T-cell (primary cell): Measurements from ENCODE around the gene DNAJB12. TPM values are rescaled to one million over a fixed set of nuclear protein-coding genes. Genes with fewer than 3 reads are reported as not detected.
A peak's percentile ranks its signal among the peaks of the same experiment; 100 is the strongest.
"Not testable (repeated sequence)": the region's sequence is repeated elsewhere in the genome, so short reads cannot be mapped to it uniquely, and the experiment has no call there.

Experiments used
- ATAC-seq, 4 experiments: fragments of 200-7000 bp in 3 of 4; fragments of 150-1000 bp in 1 of 4; cut with Tn5 transposase; replicated peaks in 1 of 4; 1 replicate in 3 of 4; 2 replicates in 1 of 4; pipeline ENCODE4 v1.10.0; 2021; ENCODE audit warnings: moderate library complexity in 3 of 4, mild to moderate bottlenecking in 2 of 4, moderate number of reproducible peaks in 1 of 4
- CTCF ChIA-PET, 2 donors: fragments of 300-600 bp; sonication (Branson Sonifier 250); formaldehyde crosslinking; loops; one replicate each; lab custom pipeline; 2022; ENCODE audit warnings: antibody characterized with exemption in 2 of 2; lab: Charles Lee
- POLR2A ChIA-PET, 2 donors: fragments of 300-600 bp; sonication (Branson Sonifier 250); formaldehyde crosslinking; loops; one replicate each; lab custom pipeline; 2022; ENCODE audit warnings: antibody characterized with exemption in 2 of 2; lab: Charles Lee
- DNase-seq, 35 experiments: peaks; one replicate each; pipeline versions ENCODE4 v3.0.0 to v3.0.0-alpha.2; 2013 to 2023
- H3K27ac ChIP-seq: one replicate; pipeline ENCODE4 v1.5.1; 2013; ENCODE audit warnings: low read length
- H3K27me3 ChIP-seq, 2 experiments: replicated peaks in 1 of 2; 1 replicate in 1 of 2; 2 replicates in 1 of 2; pipeline versions ENCODE4 v1.6.1 to v1.7.0; 2013; ENCODE audit warnings: low read length in 1 of 2, mixed read lengths in 1 of 2; ENCODE audit not compliant: control insufficient read depth in 2 of 2, insufficient read depth in 2 of 2; ENCODE audit errors: extremely low read depth in 1 of 2
- H3K36me3 ChIP-seq, 2 donors: 1 replicate in 1 of 2; 2 replicates in 1 of 2; pipeline versions ENCODE4 v1.6.1 to v1.7.0; 2013; ENCODE audit warnings: low read length in 1 of 2; ENCODE audit not compliant: control insufficient read depth in 2 of 2, insufficient read depth in 1 of 2; ENCODE audit errors: extremely low read depth in 1 of 2
- H3K4me1 ChIP-seq, 2 experiments: 1 replicate in 1 of 2; 2 replicates in 1 of 2; pipeline versions ENCODE4 v1.6.1 to v1.7.0; 2013; ENCODE audit warnings: low read length in 2 of 2, mixed read lengths in 1 of 2; ENCODE audit not compliant: insufficient read depth in 2 of 2, control insufficient read depth in 1 of 2; ENCODE audit errors: extremely low read depth in 1 of 2
- H3K4me3 ChIP-seq, 2 donors: 1 replicate in 1 of 2; 2 replicates in 1 of 2; pipeline versions ENCODE4 v1.5.1 to v1.7.0; 2013; ENCODE audit warnings: mild to moderate bottlenecking in 2 of 2, low read length in 1 of 2, moderate library complexity in 1 of 2; ENCODE audit not compliant: control insufficient read depth in 1 of 2; ENCODE audit errors: extremely low read depth in 1 of 2
- H3K9me3 ChIP-seq: 2 replicates; pipeline ENCODE4 v1.7.0; 2013
- H3K27ac Mint-ChIP-seq, 2 donors: one replicate each; pipeline ENCODE4 v1.8.0; 2020 to 2021; ENCODE audit warnings: mild to moderate bottlenecking in 2 of 2, mixed read lengths in 2 of 2
- H3K27me3 Mint-ChIP-seq, 2 donors: one replicate each; pipeline ENCODE4 v1.8.0; 2021 to 2022; ENCODE audit warnings: mixed read lengths in 2 of 2
- H3K36me3 Mint-ChIP-seq: one replicate; pipeline ENCODE4 v1.8.0; 2021; ENCODE audit warnings: mixed read lengths
- H3K4me1 Mint-ChIP-seq, 3 donors: one replicate each; pipeline ENCODE4 v1.8.0; 2020 to 2022; ENCODE audit warnings: mixed read lengths in 3 of 3, mild to moderate bottlenecking in 1 of 3
- H3K4me3 Mint-ChIP-seq, 3 donors: one replicate each; pipeline ENCODE4 v1.8.0; 2020 to 2022; ENCODE audit warnings: mild to moderate bottlenecking in 3 of 3, mixed read lengths in 3 of 3, moderate library complexity in 3 of 3
- H3K9me3 Mint-ChIP-seq, 3 donors: one replicate each; pipeline ENCODE4 v1.8.0; 2020 to 2022; ENCODE audit warnings: mixed read lengths in 3 of 3
- WGBS: methylation state at CpG from one replicate; pipeline ENCODE4 v1.1.5; 2013; ENCODE audit warnings: missing lambda C conversion rate; ENCODE audit not compliant: insufficient coverage; 5-methylcytosine and 5-hydroxymethylcytosine counted together
- total RNA-seq, 35 experiments: library from RNA in 6 of 35; stranded (reverse) in 6 of 35; fragments of 120-200 nt in 1 of 35; gene quantifications; one replicate each; pipeline versions ENCODE4 v1.2.1 to v1.2.4 and lab custom pipeline; 2013 to 2026

The DNAJB12 gene
- total RNA-seq, 5 donors from 2014 or later (not counting 1 experiment from before 2014, with no cell fraction given) = 27.1 to 41.4 (median 31.2) TPM

- Histone ChIP-seq H3K27ac (no peak overlapping the region), H3K4me1 (peaks cover 6 to 31% of the 10 kb centered on the region in 2 experiments), H3K36me3 (peaks cover 8 to 33% of the 10 kb centered on the region in 2 donors), H3K9me3 (no peaks in the 10 kb centered on the region), H3K4me3 (no peak overlapping the region), H3K27me3 (no peaks in the 10 kb centered on the region)
- Mint-ChIP-seq H3K4me3 (peak overlapping the region in 1 of 3 donors; percentile 4), H3K4me1 (peaks cover 48 to 60% (median 53%) of the 10 kb centered on the region in 3 donors), H3K36me3 (peaks cover 33% of the 10 kb centered on the region), H3K27ac (peak overlapping the region in 1 of 2 donors; percentile 24), H3K9me3 (no peaks in the 10 kb centered on the region), H3K27me3 (no peaks in the 10 kb centered on the region)
- CTCF ChIA-PET = interaction anchor here in 1 of 2 donors (0.5 kb wide), 1 partner anchor 744 kb away, joined by 4 read pairs; no protein-coding TSS in a partner anchor
- ATAC-seq (no peak), DNase-seq (no peak)
- 95% methylated on average over 6 of the region's 6 CpGs for WGBS
- POLR2A ChIA-PET = interaction anchor here in 1 of 2 donors (0.6 kb wide), 1 partner anchor 455 kb away, joined by 4 read pairs; no protein-coding TSS in a partner anchor
Measured at GRCh38 chr10:72351479-72351878, 3.2 kb downstream of the DNAJB12 start.

DNA sequence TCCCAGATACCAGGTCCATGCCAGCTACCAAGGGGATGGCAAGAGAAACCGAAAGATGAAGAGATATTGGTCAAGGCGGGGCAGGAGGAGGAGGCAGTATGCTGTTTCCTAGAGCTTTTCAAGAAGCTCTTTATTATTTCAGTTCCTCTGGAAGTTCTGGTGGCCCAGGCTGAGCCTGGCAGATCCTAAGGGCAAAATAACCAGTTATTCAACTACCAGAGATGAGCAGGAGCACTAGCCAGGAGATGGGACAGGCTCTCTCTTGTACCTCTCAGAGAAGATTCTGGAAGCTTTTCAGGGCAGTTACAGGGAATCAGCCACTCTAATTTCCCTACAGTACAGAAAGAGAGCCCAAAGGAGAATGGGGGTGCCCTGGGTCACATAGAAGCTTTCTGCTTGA is 5.3 kb downstream of the DNAJB12 start:
- POLR2A ChIA-PET = interaction anchor here in 1 of 2 donors (0.6 kb wide), 2 partner anchors 326 to 740 kb away, joined by 13 to 14 read pairs; no protein-coding TSS in a partner anchor
- WGBS = no CpG with 5 or more reads among the region's 2 CpGs
- CTCF ChIA-PET = no interaction called here
- Mint-ChIP-seq H3K9me3 (no peaks in the 10 kb centered on the region), H3K4me1 (peaks cover 45 to 57% (median 47%) of the 10 kb centered on the region in 3 donors), H3K4me3 (peak overlapping the region in 1 of 3 donors; percentile 0), H3K27me3 (no peaks in the 10 kb centered on the region), H3K27ac (no peak overlapping the region), H3K36me3 (peaks cover 33% of the 10 kb centered on the region)
- Histone ChIP-seq H3K36me3 (peaks cover 8 to 39% of the 10 kb centered on the region in 2 donors), H3K27me3 (no peaks in the 10 kb centered on the region), H3K27ac (no peak overlapping the region), H3K9me3 (no peaks in the 10 kb centered on the region), H3K4me1 (peaks cover 6 to 33% of the 10 kb centered on the region in 2 experiments), H3K4me3 (no peak overlapping the region)
- ATAC-seq (no peak), DNase-seq (no peak)

- peaks cover 39 to 54% (median 42%) of the 10 kb centered on the region in 3 donors for H3K4me1 Mint-ChIP-seq
Measured at GRCh38 chr10:72348282-72348681, 6.4 kb downstream of the DNAJB12 start.

DNA sequence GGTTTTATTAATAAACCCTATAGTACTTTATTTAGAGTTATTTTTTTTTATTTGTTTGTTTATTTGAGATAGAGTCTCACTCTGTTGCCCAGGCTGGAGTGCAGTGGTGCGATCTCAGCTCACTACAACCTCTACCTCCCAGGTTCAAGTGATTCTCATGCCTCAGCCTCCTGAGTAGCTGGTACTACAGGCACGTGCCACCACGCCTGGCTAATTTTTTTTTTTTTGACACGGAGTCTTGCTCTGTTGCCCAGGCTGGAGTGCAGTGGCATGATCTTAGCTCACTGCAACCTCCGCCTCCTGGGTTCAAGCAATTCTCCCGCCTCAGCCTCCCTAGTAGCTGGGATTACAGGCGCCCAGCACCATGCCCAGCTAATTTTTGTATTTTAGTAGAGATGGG is 8.6 kb downstream of the DNAJB12 start:
- peaks cover 14 to 68% of the 10 kb centered on the region in 2 donors for H3K36me3 ChIP-seq
- not testable (repeated sequence) for H3K27me3 ChIP-seq, ATAC-seq, H3K9me3 Mint-ChIP-seq, DNase-seq, H3K4me3 ChIP-seq, H3K27ac ChIP-seq, H3K4me3 Mint-ChIP-seq, H3K27me3 Mint-ChIP-seq, H3K27ac Mint-ChIP-seq, H3K9me3 ChIP-seq
- POLR2A ChIA-PET = interaction anchor here (0.6 to 0.7 kb wide), 5 partner anchors 28 to 207 kb away, joined by 3 to 10 read pairs (median 3); no protein-coding TSS in a partner anchor
- 100% methylated on average over 5 of the region's 7 CpGs for WGBS
- CTCF ChIA-PET = interaction anchor here in 1 of 2 donors (0.7 kb wide), 1 partner anchor 38 kb away, joined by 3 read pairs; no protein-coding TSS in a partner anchor
- peaks cover 0 to 17% of the 10 kb centered on the region in 2 experiments for H3K4me1 ChIP-seq
- peaks cover 32% of the 10 kb centered on the region for H3K36me3 Mint-ChIP-seq
- peaks cover 17 to 34% (median 20%) of the 10 kb centered on the region in 3 donors for H3K4me1 Mint-ChIP-seq

More at GRCh38 chr10:72348282-72348681, 6.4 kb downstream of the DNAJB12 start:
- Mint-ChIP-seq H3K27ac (no peak overlapping the region), H3K27me3 (no peaks in the 10 kb centered on the region), H3K36me3 (peaks cover 40% of the 10 kb centered on the region), H3K4me3 (no peak overlapping the region), H3K9me3 (no peaks in the 10 kb centered on the region)
- DNase-seq (no peak), ATAC-seq (no peak)
- Histone ChIP-seq H3K27me3 (no peaks in the 10 kb centered on the region), H3K36me3 (peaks cover 8 to 50% of the 10 kb centered on the region in 2 donors), H3K9me3 (no peaks in the 10 kb centered on the region), H3K4me3 (no peak overlapping the region), H3K4me1 (peaks cover 1 to 26% of the 10 kb centered on the region in 2 experiments), H3K27ac (no peak overlapping the region)
- ChIA-PET POLR2A (interaction anchor here in 1 of 2 donors (0.6 kb wide), 1 partner anchor 54 kb away, joined by 3 read pairs; no protein-coding TSS in a partner anchor), CTCF (no interaction called here)
- 97% methylated on average over 7 of the region's 7 CpGs for WGBS

DNA sequence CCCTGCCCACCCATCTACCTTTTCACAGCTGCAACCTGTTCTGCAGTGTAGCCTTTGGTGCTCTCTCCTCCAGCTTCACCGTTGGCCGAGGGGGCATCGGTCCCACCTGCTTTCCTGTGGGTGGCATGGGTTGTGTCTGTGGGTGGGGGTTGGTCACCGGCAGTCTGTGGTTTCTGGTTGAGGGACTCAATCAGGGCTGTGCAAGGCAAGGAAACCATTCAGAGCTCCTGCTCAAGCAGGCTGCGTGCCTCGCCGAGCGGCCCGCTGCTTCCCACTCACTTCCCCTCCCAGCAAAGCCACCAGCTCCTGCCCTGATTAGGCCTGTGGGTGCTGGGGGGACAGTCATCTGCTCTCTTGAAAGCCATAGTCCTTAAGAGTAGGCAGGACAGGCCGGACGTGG is 9.8 kb downstream of the DNAJB12 start:
- no peak overlapping the region for H3K4me3 Mint-ChIP-seq
- ATAC-seq (peak in 2 of 4 experiments; percentile 10 to 24), DNase-seq (no peak)
- WGBS = 32% methylated on average over 5 of the region's 11 CpGs
- H3K27me3 ChIP-seq = no peaks in the 10 kb centered on the region
- H3K27ac ChIP-seq = peak overlapping the region; percentile 44
- CTCF ChIA-PET = interaction anchor here (0.5 to 1.1 kb wide), 6 partner anchors 14 to 750 kb away, joined by 3 to 6 read pairs (median 4); no protein-coding TSS in a partner anchor
- peaks cover 17 to 32% (median 25%) of the 10 kb centered on the region in 3 donors for H3K4me1 Mint-ChIP-seq
- peaks cover 17 to 70% of the 10 kb centered on the region in 2 donors for H3K36me3 ChIP-seq
- no peaks in the 10 kb centered on the region for H3K9me3 Mint-ChIP-seq
- H3K4me1 ChIP-seq = peaks cover 2 to 23% of the 10 kb centered on the region in 2 experiments
- H3K9me3 ChIP-seq = no peaks in the 10 kb centered on the region
- peaks cover 31% of the 10 kb centered on the region for H3K36me3 Mint-ChIP-seq
- H3K27me3 Mint-ChIP-seq = no peaks in the 10 kb centered on the region
- H3K27ac Mint-ChIP-seq = peak overlapping the region; percentile 52 to 85
- no peak overlapping the region for H3K4me3 ChIP-seq
- POLR2A ChIA-PET = interaction anchor here (0.5 to 0.6 kb wide), 2 partner anchors 210 to 213 kb away, joined by 4 to 5 read pairs; no protein-coding TSS in a partner anchor

- Mint-ChIP-seq H3K27me3 (no peaks in the 10 kb centered on the region), H3K4me3 (no peak overlapping the region), H3K9me3 (no peaks in the 10 kb centered on the region), H3K4me1 (peaks cover 9 to 19% (median 16%) of the 10 kb centered on the region in 3 donors), H3K27ac (peak overlapping the region in 1 of 2 donors; percentile 46), H3K36me3 (peaks cover 19% of the 10 kb centered on the region)
- Histone ChIP-seq H3K27me3 (no peaks in the 10 kb centered on the region), H3K9me3 (no peaks in the 10 kb centered on the region), H3K27ac (no peak overlapping the region), H3K36me3 (peaks cover 13 to 63% of the 10 kb centered on the region in 2 donors), H3K4me3 (no peak overlapping the region), H3K4me1 (peaks cover 2 to 21% of the 10 kb centered on the region in 2 experiments)
- ChIA-PET CTCF (interaction anchor here (0.5 to 1.7 kb wide), 8 partner anchors 14 to 1438 kb away, joined by 3 to 8 read pairs (median 3); no protein-coding TSS in a partner anchor), POLR2A (no interaction called here)
- ATAC-seq = no peak
- 98% methylated on average over 5 of the region's 5 CpGs for WGBS
- DNase-seq = no peak
Measured at GRCh38 chr10:72342911-72343310, 11.8 kb downstream of the DNAJB12 start.
